Measurements from ENCODE around the gene MUC6.

GRCh38 chr11:1033016-1033798 lies 3.3 kb downstream of the MUC6 start:
- TF ChIP-seq FOXK2 (IDR thresholded peaks at IDR 0.05) (no peak), TARDBP (IDR thresholded peaks at IDR 0.05) (no peak), LEF1 (IDR thresholded peaks at IDR 0.05; ENCODE audit: borderline replicate concordance) (no peak), ZNF384 (IDR thresholded peaks at IDR 0.05) (no peak)

Data from HEK293T (cell line).